ENCODE data around the gene RBM4B.

DNA sequence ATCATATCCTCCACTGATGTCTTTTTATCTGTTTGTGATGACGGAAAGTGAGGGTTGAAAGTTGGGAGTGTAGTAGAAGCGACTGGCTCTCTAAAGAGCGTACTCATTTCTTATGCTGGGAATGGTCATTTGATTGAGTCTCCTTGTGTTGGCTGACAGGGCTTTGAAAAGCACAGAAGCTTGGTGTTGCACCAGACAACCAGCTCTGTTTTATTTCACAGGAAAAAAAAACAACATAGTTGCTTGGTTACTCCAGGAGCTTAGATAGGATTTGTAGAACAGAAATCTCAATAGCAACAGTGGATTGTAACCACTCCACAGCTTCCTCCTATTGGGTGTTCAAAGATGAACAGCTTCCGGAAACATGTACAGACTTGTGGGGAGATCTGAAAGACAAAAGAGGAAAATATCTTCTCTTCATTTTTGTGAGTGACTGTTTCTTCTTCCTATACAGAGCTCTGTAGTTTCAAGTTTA, 58.6 kb downstream of the RBM4B start:
- TF ChIP-seq, protein P1, sequence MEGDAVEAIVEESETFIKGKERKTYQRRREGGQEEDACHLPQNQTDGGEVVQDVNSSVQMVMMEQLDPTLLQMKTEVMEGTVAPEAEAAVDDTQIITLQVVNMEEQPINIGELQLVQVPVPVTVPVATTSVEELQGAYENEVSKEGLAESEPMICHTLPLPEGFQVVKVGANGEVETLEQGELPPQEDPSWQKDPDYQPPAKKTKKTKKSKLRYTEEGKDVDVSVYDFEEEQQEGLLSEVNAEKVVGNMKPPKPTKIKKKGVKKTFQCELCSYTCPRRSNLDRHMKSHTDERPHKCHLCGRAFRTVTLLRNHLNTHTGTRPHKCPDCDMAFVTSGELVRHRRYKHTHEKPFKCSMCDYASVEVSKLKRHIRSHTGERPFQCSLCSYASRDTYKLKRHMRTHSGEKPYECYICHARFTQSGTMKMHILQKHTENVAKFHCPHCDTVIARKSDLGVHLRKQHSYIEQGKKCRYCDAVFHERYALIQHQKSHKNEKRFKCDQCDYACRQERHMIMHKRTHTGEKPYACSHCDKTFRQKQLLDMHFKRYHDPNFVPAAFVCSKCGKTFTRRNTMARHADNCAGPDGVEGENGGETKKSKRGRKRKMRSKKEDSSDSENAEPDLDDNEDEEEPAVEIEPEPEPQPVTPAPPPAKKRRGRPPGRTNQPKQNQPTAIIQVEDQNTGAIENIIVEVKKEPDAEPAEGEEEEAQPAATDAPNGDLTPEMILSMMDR (IDR thresholded peaks at IDR 0.05; ENCODE audit: borderline replicate concordance, extremely low read depth, low read length, poor library complexity, severe bottlenecking) = no peak
- TF ChIP-seq EZH2 (IDR thresholded peaks at IDR 0.05; ENCODE audit: borderline replicate concordance, low read depth, low read length, severe bottlenecking) = no peak
